HepG2 (cell line): ENCODE results near the gene ARL4D. TPM values are rescaled to one million over a fixed set of nuclear protein-coding genes. Genes with fewer than 3 reads are reported as not detected.
A peak's percentile ranks its signal among the peaks of the same experiment; 100 is the strongest.
"Not testable (repeated sequence)": the region's sequence is repeated elsewhere in the genome, so short reads cannot be mapped to it uniquely, and the experiment has no call there.

Experiments
- ATAC-seq: fragments of 200-7000 bp; cut with Tn5 transposase; 3 replicates; pipeline ENCODE4 v1.9.1; 2020; ENCODE audit warnings: mild to moderate bottlenecking, moderate library complexity
- BruUV-seq: library from RNA; stranded (reverse); fragments of 400-500 nt; replicated peaks from 2 replicates; lab custom pipeline; 2021; lab: Mats Ljungman, UMichigan
- CTCF ChIA-PET: fragments of 300-600 bp; formaldehyde crosslinking; extraction: SDS; loops from one replicate; lab custom pipeline; 2021; ENCODE audit warnings: low total read pairs, inconsistent platforms, low intra/inter-chr PET ratio; lab: Yijun Ruan, JAX
- POLR2A ChIA-PET: fragments of 350-600 bp; sonication (Branson Sonifier 250); formaldehyde crosslinking; loops from one replicate; lab custom pipeline; 2020; ENCODE audit warnings: antibody characterized with exemption, inconsistent platforms; lab: Yijun Ruan, JAX
- DNase-seq: peaks from one replicate; pipeline ENCODE4 v3.0.0-alpha.2; 2015; ENCODE audit warnings: low spot score
- FAIRE-seq: peaks from 3 replicates; lab custom pipeline; 2011; peaks lifted over from hg19 to GRCh38; lab: Jason Lieb, UNC
- H2AFZ ChIP-seq: one replicate; pipeline ENCODE4 v1.6.1; 2011; ENCODE audit warnings: low read length, inconsistent platforms
- H3K27ac ChIP-seq: fragments of 300-600 bp; 3 replicates; pipeline ENCODE4 v1.8.0; 2011; ENCODE audit warnings: mixed run types, mild to moderate bottlenecking, mixed read lengths, low read length, inconsistent platforms; ENCODE audit not compliant: insufficient read depth; ENCODE audit errors: extremely low read length
- H3K27me3 ChIP-seq, 2 experiments: fragments of 200-600 bp in 1 of 2; 2 replicates in 1 of 2; 3 replicates in 1 of 2; pipeline versions ENCODE4 v1.6.0 to v1.8.0; 2011; ENCODE audit warnings: low read length in 2 of 2, mild to moderate bottlenecking in 2 of 2, moderate library complexity in 2 of 2, inconsistent platforms in 1 of 2; ENCODE audit not compliant: insufficient read depth in 2 of 2, control insufficient read depth in 1 of 2
- H3K36me3 ChIP-seq, 2 experiments: fragments of 200-600 bp in 1 of 2; replicated peaks in 1 of 2; 2 replicates in 1 of 2; 3 replicates in 1 of 2; pipeline versions ENCODE4 v1.5.1 to v1.8.0; 2011; ENCODE audit warnings: low read length in 2 of 2, inconsistent platforms in 1 of 2; ENCODE audit not compliant: insufficient read depth in 2 of 2, control insufficient read depth in 1 of 2
- H3K4me1 ChIP-seq: 2 replicates; pipeline ENCODE4 v1.5.1; 2012; ENCODE audit warnings: low read length, inconsistent platforms; ENCODE audit not compliant: insufficient read depth
- H3K4me2 ChIP-seq: 2 replicates; pipeline ENCODE4 v1.6.0; 2011; ENCODE audit warnings: low read depth, low read length, inconsistent platforms
- H3K4me3 ChIP-seq, 3 experiments: fragments of 200-600 bp in 1 of 3; sonication (generic), shearing (Covaris generic) in 1 of 3; replicated peaks in 1 of 3; 2 replicates each; pipeline ENCODE4 v1.5.1; 2011 to 2016; ENCODE audit warnings: low read length in 3 of 3, inconsistent platforms in 2 of 3, low read depth in 2 of 3, mild to moderate bottlenecking in 2 of 3, control low read depth in 1 of 3, mixed read lengths in 1 of 3; ENCODE audit not compliant: insufficient read depth in 1 of 3
- H3K79me2 ChIP-seq: one replicate; pipeline ENCODE4 v1.6.1; 2011; ENCODE audit warnings: low read length, inconsistent platforms; ENCODE audit not compliant: insufficient read depth
- H3K9ac ChIP-seq: 2 replicates; pipeline ENCODE4 v1.6.0; 2011; ENCODE audit warnings: mild to moderate bottlenecking, low read depth, low read length, inconsistent platforms; ENCODE audit not compliant: insufficient read depth
- H3K9me3 ChIP-seq: 2 replicates; pipeline ENCODE4 v1.5.1; 2012; ENCODE audit warnings: mild to moderate bottlenecking, low read length
- H4K20me1 ChIP-seq: 2 replicates; pipeline ENCODE4 v1.6.0; 2011; ENCODE audit warnings: inconsistent platforms, mild to moderate bottlenecking, low read length, moderate library complexity; ENCODE audit not compliant: insufficient read depth
- CBX2 ChIP-seq, 2 experiments: fragments of 200-600 bp in 1 of 2; sonication (generic); formaldehyde crosslinking in 1 of 2; IDR thresholded peaks; 2 replicates each; pipeline versions ENCODE4 v1.7.0 to v1.8.1; 2018 to 2022; ENCODE audit warnings: low read depth in 2 of 2, low read length in 1 of 2, mild to moderate bottlenecking in 1 of 2, missing genetic modification reagents in 1 of 2
- DNMT3B ChIP-seq: conservative IDR thresholded peaks from 2 replicates; pipeline ENCODE4 v1.6.1; 2016; ENCODE audit warnings: missing biosample characterization, control low read depth
- SP4 ChIP-seq: sonication (generic); formaldehyde crosslinking; IDR thresholded peaks from 2 replicates; pipeline ENCODE4 v1.8.1; 2023; ENCODE audit warnings: mild to moderate bottlenecking, missing genetic modification reagents
- ZNF121 ChIP-seq: sonication (generic); formaldehyde crosslinking; IDR thresholded peaks from 2 replicates; pipeline ENCODE4 v1.5.0; 2020; ENCODE audit warnings: mild to moderate bottlenecking, missing genetic modification reagents
- ZNF772 ChIP-seq: sonication (generic); formaldehyde crosslinking; IDR thresholded peaks from 2 replicates; pipeline ENCODE4 v1.5.0; 2020; ENCODE audit warnings: mild to moderate bottlenecking, missing genetic modification reagents
- WGBS: methylation state at CpG from one replicate; pipeline ENCODE4 v1.1.6; 2017; ENCODE audit warnings: low lambda C conversion rate; 5-methylcytosine and 5-hydroxymethylcytosine counted together
- in situ Hi-C: cut with HindIII; loops from 2 replicates; pipeline ENCODE4 v1.10.0; 2017; ENCODE audit warnings: low pct_unique_long_range_greater_than_20kb; ENCODE audit not compliant: extremely low pct_ligation_motif_present
- intact Hi-C: fragments of 100-400 bp; cut with micrococcal nuclease; formaldehyde crosslinking; loops from one replicate; pipeline ENCODE4 v1.10.0; 2022; ENCODE audit not compliant: unreplicated experiment
- polyA plus RNA-seq, 8 experiments: library from polyadenylated mRNA; depleted of rRNA in 3 of 8; stranded (reverse) in 7 of 8; unstranded in 1 of 8; fragments of >200 nt; fragmentation: Illumina TruSeq in 4 of 8; extraction: Trizol in 4 of 8; gene quantifications; 2 replicates each; pipeline versions ENCODE4 v1.2.1 to v1.2.3, GENCODE V29; 2011 to 2016; ENCODE audit warnings: low read depth in 4 of 8, missing spikeins in 1 of 8, mixed read lengths in 1 of 8; ENCODE audit not compliant: insufficient read depth in 1 of 8
- total RNA-seq, 5 experiments: library from RNA; depleted of rRNA; stranded (reverse); fragments of >200 nt; fragmentation: Illumina TruSeq; extraction: Trizol; gene quantifications; 2 replicates each; pipeline ENCODE4 v1.2.3, GENCODE V29; 2016; ENCODE audit warnings: low read depth in 1 of 5
- TF ChIP-seq, protein P1 (sequence below): sonication (generic); formaldehyde crosslinking; IDR thresholded peaks from 2 replicates; pipeline ENCODE4 v1.9.0; 2022; ENCODE audit warnings: missing genetic modification reagents, mild to moderate bottlenecking, borderline replicate concordance
- TF ChIP-seq, protein P2 (sequence below): sonication (generic); formaldehyde crosslinking; IDR thresholded peaks from 2 replicates; pipeline ENCODE4 v1.5.0; 2020; ENCODE audit warnings: mild to moderate bottlenecking, missing genetic modification reagents

The ARL4D gene
- total and polyA plus RNA-seq, 2 of the 13 experiments (the other 11 are each of a cell fraction or from before 2014, with no cell fraction given), result 9.0 to 25.9 TPM

- WGBS, result 86% methylated on average over 12 of the region's 12 CpGs
- H4K20me1 ChIP-seq, BruUV-seq, H3K27me3 ChIP-seq, H3K9me3 ChIP-seq, DNase-seq, H3K27ac ChIP-seq, H3K36me3 ChIP-seq, H3K4me2 ChIP-seq, H3K4me3 ChIP-seq, ATAC-seq, H2AFZ ChIP-seq, H3K79me2 ChIP-seq, H3K9ac ChIP-seq, FAIRE-seq: not testable (repeated sequence)
- peaks cover 62% of the 10 kb centered on the region for H3K4me1 ChIP-seq
- TF ChIP-seq, protein P1, sequence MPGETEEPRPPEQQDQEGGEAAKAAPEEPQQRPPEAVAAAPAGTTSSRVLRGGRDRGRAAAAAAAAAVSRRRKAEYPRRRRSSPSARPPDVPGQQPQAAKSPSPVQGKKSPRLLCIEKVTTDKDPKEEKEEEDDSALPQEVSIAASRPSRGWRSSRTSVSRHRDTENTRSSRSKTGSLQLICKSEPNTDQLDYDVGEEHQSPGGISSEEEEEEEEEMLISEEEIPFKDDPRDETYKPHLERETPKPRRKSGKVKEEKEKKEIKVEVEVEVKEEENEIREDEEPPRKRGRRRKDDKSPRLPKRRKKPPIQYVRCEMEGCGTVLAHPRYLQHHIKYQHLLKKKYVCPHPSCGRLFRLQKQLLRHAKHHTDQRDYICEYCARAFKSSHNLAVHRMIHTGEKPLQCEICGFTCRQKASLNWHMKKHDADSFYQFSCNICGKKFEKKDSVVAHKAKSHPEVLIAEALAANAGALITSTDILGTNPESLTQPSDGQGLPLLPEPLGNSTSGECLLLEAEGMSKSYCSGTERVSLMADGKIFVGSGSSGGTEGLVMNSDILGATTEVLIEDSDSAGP (CRISPR knock-in tag), result 0 out of 2 replicates have a peak, but pooled peaks have one; percentile 13
- ChIA-PET CTCF (interaction anchor here (1.3 to 9.0 kb wide), 2 partner anchors 34 to 87 kb away, joined by 11 to 381 read pairs; partner anchors contain the start of gene DHX8), POLR2A (interaction anchor here (1.4 to 13.3 kb wide), 8 partner anchors 23 to 86 kb away, joined by 3 to 485 read pairs (median 26); partner anchors contain the start of gene DHX8)
- intact Hi-C loops, result loop anchor here (1.0 to 5.0 kb wide), 2 partner anchors 89 to 278 kb away; partner anchors contain the start of gene DHX8
- in situ Hi-C loops, result loop anchor here (5.0 kb wide), 1 partner anchor 88 kb away; the partner anchor contains the start of gene DHX8
Measured at GRCh38 chr17:43394696-43395095, 4.1 kb upstream of the ARL4D start.

- Histone ChIP-seq H3K79me2 (peaks cover 13% of the 10 kb centered on the region), H3K36me3 (peaks cover 0 to 2% of the 10 kb centered on the region in 2 experiments; a peak in 1 of 5 replicates), H3K9me3 (no peaks in the 10 kb centered on the region), H2AFZ (no peak overlapping the region), H3K9ac (no peak overlapping the region), H3K4me2 (no peak overlapping the region), H3K4me3 (no peak overlapping the region), H3K27ac (no peak overlapping the region), H3K4me1 (peaks cover 62% of the 10 kb centered on the region), H4K20me1 (peaks cover 9% of the 10 kb centered on the region; the same call in 1 of the 2 replicates), H3K27me3 (no peaks in the 10 kb centered on the region; a peak in 1 of 5 replicates)
- DNase-seq, result no peak
- TF ChIP-seq CBX2 (IDR thresholded peaks at IDR 0.05; ENCODE audit: low read depth, low read length) (no peak), CBX2 (CRISPR knock-in tag; IDR thresholded peaks at IDR 0.05; ENCODE audit: low read depth) (no peak), ZNF121 (CRISPR knock-in tag) (no peak), SP4 (CRISPR knock-in tag) (no peak), ZNF772 (no peak), DNMT3B (CRISPR knock-in tag) (no peak)
- TF ChIP-seq, protein P2, sequence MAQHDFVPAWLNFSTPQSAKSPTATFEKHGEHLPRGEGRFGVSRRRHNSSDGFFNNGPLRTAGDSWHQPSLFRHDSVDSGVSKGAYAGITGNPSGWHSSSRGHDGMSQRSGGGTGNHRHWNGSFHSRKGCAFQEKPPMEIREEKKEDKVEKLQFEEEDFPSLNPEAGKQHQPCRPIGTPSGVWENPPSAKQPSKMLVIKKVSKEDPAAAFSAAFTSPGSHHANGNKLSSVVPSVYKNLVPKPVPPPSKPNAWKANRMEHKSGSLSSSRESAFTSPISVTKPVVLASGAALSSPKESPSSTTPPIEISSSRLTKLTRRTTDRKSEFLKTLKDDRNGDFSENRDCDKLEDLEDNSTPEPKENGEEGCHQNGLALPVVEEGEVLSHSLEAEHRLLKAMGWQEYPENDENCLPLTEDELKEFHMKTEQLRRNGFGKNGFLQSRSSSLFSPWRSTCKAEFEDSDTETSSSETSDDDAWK, result no peak
- in situ Hi-C loops, result loop anchor here (5.0 kb wide), 1 partner anchor 87 kb away; the partner anchor contains the start of gene DHX8
- ATAC-seq, result no peak
- CTCF ChIA-PET, result interaction anchor here (9.0 kb wide), 1 partner anchor 87 kb away, joined by 381 read pairs; the partner anchor contains the start of gene DHX8
- POLR2A ChIA-PET, result interaction anchor here (1.4 to 13.3 kb wide), 6 partner anchors 26 to 86 kb away, joined by 3 to 485 read pairs (median 74); partner anchors contain the start of gene DHX8
- FAIRE-seq, result no peak
- whole genome bisulfite sequencing, result 88% methylated on average over 6 of the region's 6 CpGs
- intact Hi-C loops, result loop anchor here (5.0 kb wide), 1 partner anchor 277 kb away; no protein-coding TSS in a partner anchor
- BruUV-seq, result no TSS peak
Measured at GRCh38 chr17:43395165-43395564, 3.6 kb upstream of the ARL4D start.
